Spleen (tissue), 11 donors: ENCODE measurements around the gene AKAP7. TPM values are rescaled to one million over a fixed set of nuclear protein-coding genes. Genes with fewer than 3 reads are reported as not detected.

Experiments used
- DNase-seq: peaks from one replicate; pipeline ENCODE4 v3.0.0-alpha.2; 2020
- H3K27ac ChIP-seq, 8 donors: fragments of 200-600 bp; sonication (generic) in 7 of 8; 1 replicate in 4 of 8; 2 replicates in 4 of 8; pipeline versions ENCODE4 v1.5.0 to v1.8.0; 2016 to 2021; ENCODE audit warnings: inconsistent platforms in 4 of 8, mild to moderate bottlenecking in 4 of 8, moderate library complexity in 1 of 8
- H3K27me3 ChIP-seq, 7 donors: fragments of 200-600 bp; sonication (generic) in 6 of 7; replicated peaks in 1 of 7; 1 replicate in 4 of 7; 2 replicates in 3 of 7; pipeline versions ENCODE4 v1.5.0 to v1.8.0; 2016 to 2021; ENCODE audit warnings: inconsistent platforms in 3 of 7, mild to moderate bottlenecking in 1 of 7
- H3K36me3 ChIP-seq, 6 donors: fragments of 200-600 bp; sonication (generic) in 5 of 6; 1 replicate in 4 of 6; 2 replicates in 2 of 6; pipeline versions ENCODE4 v1.5.0 to v1.8.0; 2016 to 2021; ENCODE audit warnings: inconsistent platforms in 2 of 6
- H3K4me1 ChIP-seq, 6 donors: fragments of 200-600 bp; sonication (generic) in 5 of 6; 1 replicate in 3 of 6; 2 replicates in 3 of 6; pipeline versions ENCODE4 v1.5.0 to v1.8.0; 2016 to 2021; ENCODE audit warnings: inconsistent platforms in 3 of 6
- H3K4me3 ChIP-seq, 8 donors: fragments of 200-600 bp; sonication (generic) in 7 of 8; 1 replicate in 4 of 8; 2 replicates in 4 of 8; pipeline versions ENCODE4 v1.5.0 to v1.8.0; 2016 to 2021; ENCODE audit warnings: inconsistent platforms in 4 of 8, mild to moderate bottlenecking in 4 of 8, moderate library complexity in 2 of 8
- H3K9me3 ChIP-seq, 8 donors: fragments of 200-600 bp; sonication (generic) in 7 of 8; 1 replicate in 4 of 8; 2 replicates in 4 of 8; pipeline versions ENCODE4 v1.5.0 to v1.8.0; 2016 to 2021; ENCODE audit warnings: inconsistent platforms in 4 of 8
- CTCF ChIP-seq, 11 experiments: fragments of 200-600 bp in 7 of 11; fragments of 450-650 bp in 4 of 11; sonication (generic) in 4 of 11; IDR thresholded peaks in 8 of 11; conservative IDR thresholded peaks in 3 of 11; 1 replicate in 7 of 11; 2 replicates in 4 of 11; pipeline versions ENCODE4 v1.4.0 to v1.8.0; 2016 to 2021; ENCODE audit warnings: antibody characterized with exemption in 11 of 11, inconsistent platforms in 4 of 11, mild to moderate bottlenecking in 1 of 11
- POLR2A ChIP-seq, 3 donors: fragments of 450-650 bp; IDR thresholded peaks; one replicate each; pipeline ENCODE4 v1.5.1; 2017; ENCODE audit warnings: antibody characterized with exemption in 3 of 3, mild to moderate bottlenecking in 1 of 3
- POLR2AphosphoS5 ChIP-seq, 3 donors: sonication (generic); formaldehyde crosslinking; IDR thresholded peaks; one replicate each; pipeline ENCODE4 v1.5.1; 2017; ENCODE audit warnings: antibody characterized with exemption in 3 of 3
- WGBS, 5 donors: extraction: QIAGEN DNeasy Blood & Tissue Kit in 3 of 5; methylation state at CpG; one replicate each; pipeline versions ENCODE4 v1.1.5 to v1.1.7; 2013 to 2018; 5-methylcytosine and 5-hydroxymethylcytosine counted together
- intact Hi-C: fragments of 100-400 bp; cut with DNase I; formaldehyde crosslinking; loops from one replicate; pipeline ENCODE4 v1.15.0; 2023; ENCODE audit warnings: low total_unique reads
- polyA plus RNA-seq, 3 donors: library from polyadenylated mRNA; stranded (reverse); fragments of 200-250 nt; gene quantifications; one replicate each; pipeline ENCODE4 v1.2.1, GENCODE V29; 2013
- total RNA-seq, 7 donors: library from RNA; depleted of rRNA in 3 of 7; stranded (reverse); fragments of >200 nt in 3 of 7; fragmentation: NEBNext Ultra II Directional in 4 of 7; extraction: Animal tissue kit (Norgen Biotek cat#: 25700) in 4 of 7; gene quantifications; one replicate each; pipeline versions ENCODE4 v1.1.0 to v1.2.1, GENCODE V29; 2016 to 2021
- donor health status: healthy with polysubstance abuse.
- donor health status: DM: no; HTN: no; CAD: no; lungs with moderate emphysema.
- donor health status: DM: no; HTN: no; CAD: no.
- donor health status: Bipolar disorder and iron deficiency.
- donor health status: healthy.
- donor health status: DM: no; HTN: no; CAD: no.
- donor health status: DM: yes; HTN: yes; CAD: no.

Gene AKAP7
- total and polyA plus RNA-seq, 10 donors: 6.6 to 23.8 (median 12.0) TPM

DNA sequence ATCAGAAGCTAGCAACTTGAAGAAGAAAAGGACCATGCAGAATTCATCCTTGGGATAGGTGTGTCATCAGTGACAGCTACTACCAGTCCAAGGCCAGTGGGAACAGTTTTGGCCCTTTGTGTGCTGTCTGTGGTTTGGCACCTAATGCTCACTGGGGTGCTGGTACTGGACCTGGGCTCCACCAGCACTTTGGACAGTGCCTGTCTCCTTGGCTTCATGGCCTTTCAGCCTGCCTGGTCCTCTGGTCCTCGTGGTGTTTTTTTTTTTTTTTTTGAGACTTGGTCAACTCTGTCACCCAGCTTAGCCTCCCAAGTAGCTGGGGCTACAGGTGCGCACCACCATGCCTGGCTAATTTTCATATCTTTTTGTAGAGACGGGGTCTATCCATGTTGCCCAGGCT lies 56.3 kb downstream of the AKAP7 start:
- Histone ChIP-seq H3K9me3 (peaks cover 0 to 31% (median 24%) of the 10 kb centered on the region in 8 donors), H3K27ac (no peak overlapping the region), H3K4me1 (no peaks in the 10 kb centered on the region), H3K4me3 (no peak overlapping the region), H3K27me3 (no peaks in the 10 kb centered on the region), H3K36me3 (peaks cover 0 to 9% (median 0%) of the 10 kb centered on the region in 6 donors)
- TF ChIP-seq POLR2A (IDR thresholded peaks at IDR 0.05): no peak
- no peak for TF ChIP-seq POLR2AphosphoS5 (IDR thresholded peaks at IDR 0.05)
- TF ChIP-seq CTCF (IDR thresholded peaks at IDR 0.05 in 8 of 11, conservative IDR thresholded peaks at IDR 0.05 in 3 of 11): no peak
- no peak for DNase-seq
- intact Hi-C loops: no loop called here
- 82 to 100% (median 91%) methylated on average over 3 of the region's 3 CpGs for WGBS, 5 donors

DNA sequence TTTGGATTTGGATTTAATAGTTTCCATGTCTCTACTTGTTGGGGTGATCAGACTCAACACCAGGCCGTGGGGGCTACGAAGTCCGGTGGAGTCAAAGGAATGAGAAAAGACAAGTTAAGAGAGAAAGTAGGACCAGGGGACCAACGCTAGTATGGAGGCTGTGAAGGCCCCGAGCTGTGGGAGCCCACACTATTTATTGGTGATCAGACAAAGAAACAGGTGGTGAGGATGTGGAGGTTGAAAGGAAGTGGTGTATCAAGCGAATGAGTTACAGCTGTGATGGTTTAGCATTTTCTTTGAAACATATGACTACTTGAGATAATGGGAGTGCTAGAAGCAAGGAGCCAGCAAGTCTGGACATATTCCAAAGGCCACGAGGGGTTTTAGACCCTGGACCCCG lies 62.4 kb downstream of the AKAP7 start:
- TF ChIP-seq CTCF (IDR thresholded peaks at IDR 0.05 in 8 of 11, conservative IDR thresholded peaks at IDR 0.05 in 3 of 11): no peak
- TF ChIP-seq POLR2AphosphoS5 (IDR thresholded peaks at IDR 0.05): no peak
- no peak for TF ChIP-seq POLR2A (IDR thresholded peaks at IDR 0.05)
- no peak overlapping the region for H3K4me3 ChIP-seq
- peaks cover 0 to 18% (median 14%) of the 10 kb centered on the region in 8 donors for H3K9me3 ChIP-seq
- DNase-seq: peak; percentile 78
- H3K27ac ChIP-seq: peak overlapping the region in 6 of 8 donors; percentile 12 to 90 (median 82)
- H3K4me1 ChIP-seq: peaks cover 5 to 45% (median 28%) of the 10 kb centered on the region in 6 donors
- intact Hi-C loops: no loop called here
- 46 to 53% (median 50%) methylated on average over 8 of the region's 8 CpGs for WGBS, 5 donors
- H3K36me3 ChIP-seq: peaks cover 0 to 3% (median 0%) of the 10 kb centered on the region in 6 donors
- H3K27me3 ChIP-seq: no peaks in the 10 kb centered on the region

GRCh38 chr6:131199568-131200272 lies 64.5 kb downstream of the AKAP7 start:
- peak overlapping the region in 2 of 8 donors; percentile 12 to 48 for H3K4me3 ChIP-seq
- peak overlapping the region; percentile 43 to 90 (median 82) for H3K27ac ChIP-seq
- WGBS, 5 donors: 22 to 35% (median 27%) methylated on average over 10 of the region's 10 CpGs
- peaks cover 5 to 61% (median 31%) of the 10 kb centered on the region in 6 donors for H3K4me1 ChIP-seq
- DNase-seq: peak; percentile 87
- peaks cover 0 to 1% (median 0%) of the 10 kb centered on the region in 8 donors for H3K9me3 ChIP-seq
- intact Hi-C loops: no loop called here
- TF ChIP-seq POLR2A (IDR thresholded peaks at IDR 0.05) (no peak), POLR2AphosphoS5 (IDR thresholded peaks at IDR 0.05) (peak in 1 of 3 donors; percentile 76), CTCF (IDR thresholded peaks at IDR 0.05 in 8 of 11, conservative IDR thresholded peaks at IDR 0.05 in 3 of 11) (peak; percentile 55 to 96 (median 82))
- H3K36me3 ChIP-seq: no peaks in the 10 kb centered on the region
- no peaks in the 10 kb centered on the region for H3K27me3 ChIP-seq

GRCh38 chr6:131205481-131206244 lies 70.4 kb downstream of the AKAP7 start:
- H3K36me3 ChIP-seq: peaks cover 0 to 13% (median 0%) of the 10 kb centered on the region in 6 donors
- H3K9me3 ChIP-seq: no peaks in the 10 kb centered on the region
- no peak for DNase-seq
- intact Hi-C loops: no loop called here
- no peaks in the 10 kb centered on the region for H3K27me3 ChIP-seq
- 94 to 97% (median 96%) methylated on average over 3 of the region's 3 CpGs for WGBS, 5 donors
- no peak overlapping the region for H3K4me3 ChIP-seq
- peaks cover 0 to 41% (median 3%) of the 10 kb centered on the region in 6 donors for H3K4me1 ChIP-seq
- TF ChIP-seq POLR2AphosphoS5 (IDR thresholded peaks at IDR 0.05): no peak
- TF ChIP-seq POLR2A (IDR thresholded peaks at IDR 0.05): no peak
- no peak for TF ChIP-seq CTCF (IDR thresholded peaks at IDR 0.05 in 8 of 11, conservative IDR thresholded peaks at IDR 0.05 in 3 of 11)
- no peak overlapping the region for H3K27ac ChIP-seq
